Astrocyte (in vitro differentiated cells and primary cell): Measurements from ENCODE around the gene BCL2L1. TPM values are rescaled to one million over a fixed set of nuclear protein-coding genes. Genes with fewer than 3 reads are reported as not detected.

ENCODE experiments used
- DNase-seq: peaks from one replicate; pipeline ENCODE4 v3.0.0-alpha.2; 2010; ENCODE audit warnings: low read depth
- FAIRE-seq: peaks from 2 replicates; lab custom pipeline; 2011; peaks lifted over from hg19 to GRCh38; lab: Jason Lieb, UNC
- H2AFZ ChIP-seq: 2 replicates; pipeline ENCODE4 v1.6.0; 2012; ENCODE audit warnings: low read depth, low read length, inconsistent platforms
- H3K27ac ChIP-seq: 2 replicates; pipeline ENCODE4 v1.5.1; 2011; ENCODE audit warnings: low read depth, low read length, inconsistent platforms
- H3K27me3 ChIP-seq: 2 replicates; pipeline ENCODE4 v1.6.0; 2011; ENCODE audit warnings: low read length, inconsistent platforms; ENCODE audit not compliant: insufficient read depth
- H3K36me3 ChIP-seq: 2 replicates; pipeline ENCODE4 v1.5.1; 2011; ENCODE audit warnings: low read length, inconsistent platforms; ENCODE audit not compliant: insufficient read depth
- H3K4me1 ChIP-seq: 2 replicates; pipeline ENCODE4 v1.5.1; 2011; ENCODE audit warnings: low read length, inconsistent platforms; ENCODE audit not compliant: insufficient read depth
- H3K4me2 ChIP-seq: 2 replicates; pipeline ENCODE4 v1.6.0; 2012; ENCODE audit warnings: low read length, inconsistent platforms
- H3K4me3 ChIP-seq: 2 replicates; pipeline ENCODE4 v1.5.1; 2011; ENCODE audit warnings: low read depth, mild to moderate bottlenecking, low read length, inconsistent platforms; ENCODE audit not compliant: insufficient read depth
- H3K79me2 ChIP-seq: 2 replicates; pipeline ENCODE4 v1.6.0; 2012; ENCODE audit warnings: mild to moderate bottlenecking, low read length, inconsistent platforms; ENCODE audit not compliant: insufficient read depth
- H3K9ac ChIP-seq: 2 replicates; pipeline ENCODE4 v1.6.0; 2012; ENCODE audit warnings: mild to moderate bottlenecking, low read length, inconsistent platforms
- H3K9me3 ChIP-seq: 2 replicates; pipeline ENCODE4 v1.5.1; 2012; ENCODE audit warnings: low read depth, mild to moderate bottlenecking, low read length, inconsistent platforms; ENCODE audit not compliant: insufficient read depth
- H4K20me1 ChIP-seq: 2 replicates; pipeline ENCODE4 v1.6.0; 2012; ENCODE audit warnings: low read length, inconsistent platforms; ENCODE audit not compliant: insufficient read depth
- H3K27ac Mint-ChIP-seq: one replicate; pipeline ENCODE4 v1.8.0; 2021; ENCODE audit warnings: mild to moderate bottlenecking, mixed read lengths; ENCODE audit not compliant: unreplicated experiment
- H3K27me3 Mint-ChIP-seq: one replicate; pipeline ENCODE4 v1.8.0; 2021; ENCODE audit warnings: low read depth, mixed read lengths; ENCODE audit not compliant: unreplicated experiment
- H3K36me3 Mint-ChIP-seq: one replicate; pipeline ENCODE4 v1.8.0; 2021; ENCODE audit warnings: low read depth, mixed read lengths; ENCODE audit not compliant: unreplicated experiment
- H3K4me1 Mint-ChIP-seq: one replicate; pipeline ENCODE4 v1.8.0; 2021; ENCODE audit warnings: low read depth, mixed read lengths; ENCODE audit not compliant: unreplicated experiment
- H3K4me3 Mint-ChIP-seq: one replicate; pipeline ENCODE4 v1.8.0; 2021; ENCODE audit warnings: mild to moderate bottlenecking, moderate library complexity, mixed read lengths; ENCODE audit not compliant: unreplicated experiment
- H3K9me3 Mint-ChIP-seq: one replicate; pipeline ENCODE4 v1.8.0; 2021; ENCODE audit warnings: mild to moderate bottlenecking, mixed read lengths; ENCODE audit not compliant: unreplicated experiment
- CTCF ChIP-seq: IDR thresholded peaks from 2 replicates; pipeline ENCODE4 v1.5.1; 2011; ENCODE audit warnings: low read depth, mild to moderate bottlenecking, inconsistent platforms, low read length, moderate library complexity; ENCODE audit not compliant: insufficient read depth
- EZH2 ChIP-seq: IDR thresholded peaks from 2 replicates; pipeline ENCODE4 v1.6.1; 2012; ENCODE audit warnings: mild to moderate bottlenecking, low read length, inconsistent platforms; ENCODE audit not compliant: insufficient read depth
- total RNA-seq: library from RNA; stranded (reverse); gene quantifications from 2 replicates; pipeline ENCODE4 v1.2.1, GENCODE V29; 2021

Gene BCL2L1
- total RNA-seq, 1 donor from 2014 or later, result 149 TPM

GRCh38 chr20:31720486-31721407 is 1.9 kb downstream of the BCL2L1 start:
- H3K27ac ChIP-seq, result peak overlapping the region; percentile 95
- H3K79me2 ChIP-seq, result peaks cover 76% of the 10 kb centered on the region
- peaks cover 56% of the 10 kb centered on the region for H3K4me1 ChIP-seq
- Mint-ChIP-seq H3K36me3 (peaks cover 37% of the 10 kb centered on the region), H3K27ac (peak overlapping the region; percentile 96), H3K9me3 (no peaks in the 10 kb centered on the region), H3K27me3 (no peaks in the 10 kb centered on the region), H3K4me3 (peak overlapping the region; percentile 92), H3K4me1 (peaks cover 48% of the 10 kb centered on the region)
- DNase-seq, result no peak
- TF ChIP-seq CTCF (no peak), EZH2 (no peak)
- H3K4me2 ChIP-seq, result peak overlapping the region; percentile 95
- no peak overlapping the region for H2AFZ ChIP-seq
- H3K36me3 ChIP-seq, result peaks cover 9% of the 10 kb centered on the region
- H3K4me3 ChIP-seq, result peak overlapping the region; percentile 72
- H3K27me3 ChIP-seq, result no peaks in the 10 kb centered on the region
- peak overlapping the region; percentile 97 for H3K9ac ChIP-seq
- FAIRE-seq, result no peak
- H3K9me3 ChIP-seq, result no peaks in the 10 kb centered on the region
- H4K20me1 ChIP-seq, result peaks cover 21% of the 10 kb centered on the region

- Mint-ChIP-seq H3K4me1 (peaks cover 48% of the 10 kb centered on the region), H3K36me3 (peaks cover 37% of the 10 kb centered on the region), H3K27ac (peak overlapping the region; percentile 96), H3K4me3 (peak overlapping the region; percentile 92), H3K27me3 (no peaks in the 10 kb centered on the region), H3K9me3 (no peaks in the 10 kb centered on the region)
- TF ChIP-seq CTCF, result no peak
- no peak for TF ChIP-seq EZH2
- Histone ChIP-seq H3K4me2 (peak overlapping the region; percentile 95), H3K27ac (peak overlapping the region; percentile 95), H2AFZ (no peak overlapping the region), H3K36me3 (peaks cover 9% of the 10 kb centered on the region), H4K20me1 (peaks cover 21% of the 10 kb centered on the region), H3K9ac (peak overlapping the region; percentile 97), H3K4me1 (peaks cover 56% of the 10 kb centered on the region), H3K4me3 (peak overlapping the region; percentile 72), H3K27me3 (no peaks in the 10 kb centered on the region), H3K79me2 (peaks cover 84% of the 10 kb centered on the region), H3K9me3 (no peaks in the 10 kb centered on the region)
- DNase-seq, result peak; percentile 49
- FAIRE-seq, result no peak
Observed at GRCh38 chr20:31719644-31720485, 2.8 kb downstream of the BCL2L1 start.
